Tibial artery (tissue), 4 donors: Measurements from ENCODE around the gene PNPLA6.

Experiments
- DNase-seq, 2 donors: peaks; one replicate each; pipeline ENCODE4 v3.0.0-alpha.2; 2019
- H3K27ac ChIP-seq, 2 donors: fragments of 200-600 bp; sonication (generic) in 1 of 2; 1 replicate in 1 of 2; 2 replicates in 1 of 2; pipeline ENCODE4 v1.5.1; 2018 to 2019; ENCODE audit warnings: mild to moderate bottlenecking in 1 of 2
- H3K27me3 ChIP-seq, 2 donors: fragments of 200-600 bp; sonication (generic) in 1 of 2; one replicate each; pipeline versions ENCODE4 v1.5.1 to v1.6.0; 2016 to 2019
- H3K36me3 ChIP-seq, 3 donors: fragments of 200-600 bp; sonication (generic) in 2 of 3; one replicate each; pipeline ENCODE4 v1.5.1; 2016 to 2019; ENCODE audit warnings: mild to moderate bottlenecking in 2 of 3
- H3K4me1 ChIP-seq, 4 donors: fragments of 200-600 bp; sonication (generic) in 2 of 4; 1 replicate in 3 of 4; 2 replicates in 1 of 4; pipeline ENCODE4 v1.5.1; 2016 to 2019
- H3K4me3 ChIP-seq, 2 donors: fragments of 200-600 bp; sonication (generic) in 1 of 2; 1 replicate in 1 of 2; 2 replicates in 1 of 2; pipeline ENCODE4 v1.5.1; 2018 to 2019; ENCODE audit warnings: mild to moderate bottlenecking in 2 of 2
- H3K9me3 ChIP-seq, 3 donors: fragments of 200-600 bp; sonication (generic) in 1 of 3; one replicate each; pipeline ENCODE4 v1.5.1; 2016 to 2019
- CTCF ChIP-seq, 2 experiments: fragments of 200-600 bp in 1 of 2; fragments of 450-650 bp in 1 of 2; IDR thresholded peaks; one replicate each; pipeline ENCODE4 v1.5.1; 2017 to 2019; ENCODE audit warnings: antibody characterized with exemption in 2 of 2, mild to moderate bottlenecking in 1 of 2, moderate library complexity in 1 of 2
- intact Hi-C: fragments of 100-400 bp; cut with DNase I; formaldehyde crosslinking; loops from one replicate; pipeline ENCODE4 v1.15.0; 2023; ENCODE audit warnings: low total_unique reads

The PNPLA6 gene

GRCh38 chr19:7504684-7505083 is 30.8 kb upstream of the PNPLA6 start:
- Histone ChIP-seq H3K9me3 (no peaks in the 10 kb centered on the region), H3K27me3 (peaks cover 0 to 49% of the 10 kb centered on the region in 2 donors)
- no peak for DNase-seq

GRCh38 chr19:7505288-7505681 is 30.2 kb upstream of the PNPLA6 start:
- H3K27me3 ChIP-seq, result peaks cover 0 to 45% of the 10 kb centered on the region in 2 donors
- no peaks in the 10 kb centered on the region for H3K36me3 ChIP-seq
- intact Hi-C loops, result no loop called here
- no peaks in the 10 kb centered on the region for H3K9me3 ChIP-seq
- peaks cover 0 to 28% (median 20%) of the 10 kb centered on the region in 4 donors for H3K4me1 ChIP-seq
- H3K27ac ChIP-seq, result no peak overlapping the region
- no peak for TF ChIP-seq CTCF (IDR thresholded peaks at IDR 0.05)
- no peak for DNase-seq
- H3K4me3 ChIP-seq, result no peak overlapping the region

More at GRCh38 chr19:7504684-7505083, 30.8 kb upstream of the PNPLA6 start:
- no peaks in the 10 kb centered on the region for H3K36me3 ChIP-seq
- intact Hi-C loops, result no loop called here
- no peak overlapping the region for H3K27ac ChIP-seq
- H3K4me1 ChIP-seq, result peaks cover 0 to 28% (median 20%) of the 10 kb centered on the region in 4 donors
- no peak for TF ChIP-seq CTCF (IDR thresholded peaks at IDR 0.05)
- no peak overlapping the region for H3K4me3 ChIP-seq

GRCh38 chr19:7505682-7506384 is 29.7 kb upstream of the PNPLA6 start:
- TF ChIP-seq CTCF (IDR thresholded peaks at IDR 0.05), result no peak
- Histone ChIP-seq H3K27ac (peak overlapping the region in 1 of 2 donors; percentile 33), H3K4me1 (peaks cover 0 to 24% (median 16%) of the 10 kb centered on the region in 4 donors), H3K4me3 (peak overlapping the region in 1 of 2 donors; percentile 10), H3K27me3 (peaks cover 0 to 39% of the 10 kb centered on the region in 2 donors), H3K9me3 (no peaks in the 10 kb centered on the region), H3K36me3 (no peaks in the 10 kb centered on the region)
- intact Hi-C loops, result no loop called here
- no peak for DNase-seq

- intact Hi-C loops, result no loop called here
- H3K27ac ChIP-seq, result peak overlapping the region in 1 of 2 donors; percentile 33
Observed at GRCh38 chr19:7506385-7507328, 28.9 kb upstream of the PNPLA6 start.

More at GRCh38 chr19:7506385-7507328, 28.9 kb upstream of the PNPLA6 start:
- Histone ChIP-seq H3K9me3 (no peaks in the 10 kb centered on the region), H3K27me3 (peaks cover 0 to 31% of the 10 kb centered on the region in 2 donors), H3K36me3 (no peaks in the 10 kb centered on the region), H3K4me3 (peak overlapping the region in 1 of 2 donors; percentile 10), H3K4me1 (peaks cover 0 to 18% (median 9%) of the 10 kb centered on the region in 4 donors)
- TF ChIP-seq CTCF (IDR thresholded peaks at IDR 0.05), result no peak
- DNase-seq, result peak; percentile 84 to 87
